ENCODE results near the gene CAMK2G. TPM values are rescaled to one million over a fixed set of nuclear protein-coding genes. Genes with fewer than 3 reads are reported as not detected.

CAMK2G gene
- total RNA-seq, 1 experiment from 2014 or later, result 179 TPM

DNA sequence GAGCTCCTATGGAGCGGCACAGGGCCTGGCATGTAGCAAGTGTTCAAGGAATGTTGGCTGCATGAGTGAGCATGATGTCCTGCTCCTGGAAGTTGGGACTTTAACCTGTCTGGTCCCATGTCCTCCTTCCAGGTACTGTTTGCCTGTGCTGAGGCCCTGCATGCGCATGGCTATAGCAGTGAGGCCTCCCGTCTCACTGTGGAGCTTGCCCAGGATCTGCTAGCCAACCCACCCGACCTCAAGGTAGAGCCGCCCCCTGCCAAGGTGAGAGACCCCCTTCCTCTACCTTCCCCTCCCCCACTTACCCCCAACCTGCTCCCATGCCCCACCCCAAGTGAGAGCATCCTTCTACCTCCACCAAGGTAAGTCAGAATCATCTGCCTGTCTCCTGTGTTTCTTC, 80.9 kb downstream of the CAMK2G start:
- POLR2A ChIA-PET (ENCODE audit: unreplicated experiment), result no interaction called here
- ATAC-seq (no peak), DNase-seq (no peak)
- Histone ChIP-seq H3K36me3 (ENCODE audit: low read depth, low read length) (peaks cover 78% of the 10 kb centered on the region), H4K20me1 (ENCODE audit: low read length) (no peaks in the 10 kb centered on the region), H3K4me1 (ENCODE audit: insufficient read depth, low read length) (no peaks in the 10 kb centered on the region), H3K27me3 (ENCODE audit: low read length) (no peaks in the 10 kb centered on the region), H3K4me2 (ENCODE audit: low read length) (no peak overlapping the region), H3F3A (ENCODE audit: low read length, unreplicated experiment) (no peaks in the 10 kb centered on the region), H3K9me2 (replicated peaks; ENCODE audit: low read length) (no peaks in the 10 kb centered on the region), H2AFZ (ENCODE audit: low read length) (no peak overlapping the region), H3K9ac (ENCODE audit: low read length) (no peak overlapping the region), H3K79me2 (ENCODE audit: low read length) (peaks cover 3% of the 10 kb centered on the region), H3K4me3 (ENCODE audit: low read length) (no peak overlapping the region), H3K9me3 (ENCODE audit: low read length) (no peaks in the 10 kb centered on the region), H3K27ac (ENCODE audit: low read length) (no peak overlapping the region)
- no TSS peak for BruUV-seq (replicated peaks)
- TF ChIP-seq EZH2 (IDR thresholded peaks at IDR 0.05; ENCODE audit: low read length, unreplicated experiment) (no peak), EZH2phosphoT487 (IDR thresholded peaks at IDR 0.05; ENCODE audit: borderline replicate concordance, low read length) (no peak)
- TF ChIP-seq, protein P1, sequence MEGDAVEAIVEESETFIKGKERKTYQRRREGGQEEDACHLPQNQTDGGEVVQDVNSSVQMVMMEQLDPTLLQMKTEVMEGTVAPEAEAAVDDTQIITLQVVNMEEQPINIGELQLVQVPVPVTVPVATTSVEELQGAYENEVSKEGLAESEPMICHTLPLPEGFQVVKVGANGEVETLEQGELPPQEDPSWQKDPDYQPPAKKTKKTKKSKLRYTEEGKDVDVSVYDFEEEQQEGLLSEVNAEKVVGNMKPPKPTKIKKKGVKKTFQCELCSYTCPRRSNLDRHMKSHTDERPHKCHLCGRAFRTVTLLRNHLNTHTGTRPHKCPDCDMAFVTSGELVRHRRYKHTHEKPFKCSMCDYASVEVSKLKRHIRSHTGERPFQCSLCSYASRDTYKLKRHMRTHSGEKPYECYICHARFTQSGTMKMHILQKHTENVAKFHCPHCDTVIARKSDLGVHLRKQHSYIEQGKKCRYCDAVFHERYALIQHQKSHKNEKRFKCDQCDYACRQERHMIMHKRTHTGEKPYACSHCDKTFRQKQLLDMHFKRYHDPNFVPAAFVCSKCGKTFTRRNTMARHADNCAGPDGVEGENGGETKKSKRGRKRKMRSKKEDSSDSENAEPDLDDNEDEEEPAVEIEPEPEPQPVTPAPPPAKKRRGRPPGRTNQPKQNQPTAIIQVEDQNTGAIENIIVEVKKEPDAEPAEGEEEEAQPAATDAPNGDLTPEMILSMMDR (conservative IDR thresholded peaks at IDR 0.05; ENCODE audit: low read depth, low read length), result no peak
- CTCF ChIA-PET, result no interaction called here
- intact Hi-C loops (cut with micrococcal nuclease), result no loop called here

DNA sequence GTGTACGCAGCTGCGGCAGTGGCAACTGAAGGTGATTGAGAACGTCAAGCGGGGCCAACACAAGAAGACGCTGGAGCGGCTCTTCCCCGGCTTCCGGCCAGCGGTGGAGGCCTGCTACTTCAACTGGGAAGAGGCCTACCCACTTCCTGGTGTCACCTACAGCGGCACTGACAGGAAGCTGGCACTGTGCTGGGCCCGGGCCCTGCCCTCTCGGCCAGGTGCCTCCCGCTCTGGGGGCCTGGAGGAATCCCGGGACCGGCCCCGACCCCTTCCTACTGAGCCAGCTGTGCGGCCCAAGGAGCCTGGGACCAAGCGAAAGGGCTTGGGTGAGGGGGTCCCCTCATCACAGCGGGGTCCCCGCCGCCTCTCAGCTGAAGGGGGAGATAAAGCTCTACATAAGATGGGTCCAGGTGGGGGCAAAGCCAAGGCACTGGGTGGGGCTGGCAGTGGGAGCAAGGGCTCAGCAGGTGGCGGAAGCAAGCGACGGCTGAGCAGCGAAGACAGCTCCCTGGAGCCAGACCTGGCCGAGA, 82.4 kb downstream of the CAMK2G start:
- no peaks in the 10 kb centered on the region for H4K20me1 ChIP-seq (ENCODE audit: low read length)
- ChIA-PET POLR2A (ENCODE audit: unreplicated experiment) (no interaction called here), CTCF (no interaction called here)
- no peak overlapping the region for H3K9ac ChIP-seq (ENCODE audit: low read length)
- no peak overlapping the region for H2AFZ ChIP-seq (ENCODE audit: low read length)
- no peaks in the 10 kb centered on the region for H3K27me3 ChIP-seq (ENCODE audit: low read length)
- ATAC-seq (no peak), DNase-seq (no peak)
- no TSS peak for BruUV-seq (replicated peaks)
- no peaks in the 10 kb centered on the region for H3K9me2 ChIP-seq (replicated peaks; ENCODE audit: low read length)
- no peak overlapping the region for H3K4me3 ChIP-seq (ENCODE audit: low read length)
- H3F3A ChIP-seq (ENCODE audit: low read length, unreplicated experiment), result no peaks in the 10 kb centered on the region
- no peak overlapping the region for H3K27ac ChIP-seq (ENCODE audit: low read length)
- H3K36me3 ChIP-seq (ENCODE audit: low read depth, low read length), result peaks cover 63% of the 10 kb centered on the region
- H3K9me3 ChIP-seq (ENCODE audit: low read length), result no peaks in the 10 kb centered on the region
- no peak overlapping the region for H3K4me2 ChIP-seq (ENCODE audit: low read length)
- peaks cover 18% of the 10 kb centered on the region for H3K79me2 ChIP-seq (ENCODE audit: low read length)
- peaks cover 5% of the 10 kb centered on the region for H3K4me1 ChIP-seq (ENCODE audit: insufficient read depth, low read length)
- TF ChIP-seq EZH2 (IDR thresholded peaks at IDR 0.05; ENCODE audit: low read length, unreplicated experiment), result no peak
- intact Hi-C loops (cut with micrococcal nuclease), result no loop called here

DNA sequence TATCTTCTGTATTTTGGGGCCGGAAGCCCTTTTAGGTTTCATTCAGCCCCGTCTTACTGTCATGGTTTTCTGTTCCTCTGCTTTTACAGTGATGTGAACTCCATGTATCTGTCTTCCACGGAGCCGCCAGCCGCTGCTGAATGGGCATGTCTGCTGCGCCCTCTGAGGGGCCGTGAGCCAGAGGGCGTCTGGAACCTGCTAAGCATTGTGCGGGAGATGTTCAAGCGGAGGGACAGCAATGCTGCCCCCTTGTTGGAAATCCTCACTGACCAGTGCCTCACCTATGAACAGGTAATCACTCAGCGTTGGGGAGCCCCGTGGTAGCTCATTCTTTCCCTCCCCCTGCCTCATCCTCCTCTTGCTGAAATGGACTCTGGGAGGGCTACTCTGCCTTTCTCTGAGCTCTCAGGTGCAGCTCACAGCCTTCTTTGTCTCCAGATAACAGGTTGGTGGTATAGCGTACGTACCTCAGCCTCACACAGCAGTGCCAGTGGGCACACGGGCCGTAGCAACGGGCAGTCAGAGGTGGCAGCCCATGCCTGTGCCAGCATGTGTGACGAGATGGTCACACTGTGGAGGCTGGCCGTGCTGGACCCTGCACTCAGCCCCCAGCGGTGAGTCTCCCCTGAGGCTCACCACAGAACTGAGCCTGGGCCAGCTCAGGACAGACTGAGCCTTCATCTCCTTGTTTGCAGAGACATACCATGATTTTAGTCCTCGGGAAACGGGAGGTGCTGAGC, 83.3 kb downstream of the CAMK2G start:
- H3K79me2 ChIP-seq (ENCODE audit: low read length), result peaks cover 27% of the 10 kb centered on the region
- no peaks in the 10 kb centered on the region for H3K27me3 ChIP-seq (ENCODE audit: low read length)
- ChIA-PET CTCF (no interaction called here), POLR2A (ENCODE audit: unreplicated experiment) (interaction anchor here (0.8 kb wide), 1 partner anchor 18 kb away, joined by 6 read pairs; no protein-coding TSS in a partner anchor)
- peaks cover 10% of the 10 kb centered on the region for H3K4me1 ChIP-seq (ENCODE audit: insufficient read depth, low read length)
- TF ChIP-seq, protein P1 (conservative IDR thresholded peaks at IDR 0.05; ENCODE audit: low read depth, low read length), result no peak
- TF ChIP-seq EZH2 (IDR thresholded peaks at IDR 0.05; ENCODE audit: low read length, unreplicated experiment) (no peak), EZH2phosphoT487 (IDR thresholded peaks at IDR 0.05; ENCODE audit: borderline replicate concordance, low read length) (no peak)
- no peaks in the 10 kb centered on the region for H3F3A ChIP-seq (ENCODE audit: low read length, unreplicated experiment)
- DNase-seq (no peak), ATAC-seq (no peak)
- H2AFZ ChIP-seq (ENCODE audit: low read length), result no peak overlapping the region
- no peaks in the 10 kb centered on the region for H3K9me3 ChIP-seq (ENCODE audit: low read length)
- H3K27ac ChIP-seq (ENCODE audit: low read length), result no peak overlapping the region
- BruUV-seq (replicated peaks), result no TSS peak
- no peak overlapping the region for H3K4me3 ChIP-seq (ENCODE audit: low read length)
- H3K36me3 ChIP-seq (ENCODE audit: low read depth, low read length), result peaks cover 56% of the 10 kb centered on the region
- no peak overlapping the region for H3K9ac ChIP-seq (ENCODE audit: low read length)
- H4K20me1 ChIP-seq (ENCODE audit: low read length), result 0 out of 2 replicates have a peak, but pooled peaks cover 5% of the 10 kb centered on the region
- intact Hi-C loops (cut with micrococcal nuclease), result no loop called here
- no peak overlapping the region for H3K4me2 ChIP-seq (ENCODE audit: low read length)
- H3K9me2 ChIP-seq (replicated peaks; ENCODE audit: low read length), result no peaks in the 10 kb centered on the region
